ENCODE measurements around the gene EMC9.

The EMC9 gene

DNA sequence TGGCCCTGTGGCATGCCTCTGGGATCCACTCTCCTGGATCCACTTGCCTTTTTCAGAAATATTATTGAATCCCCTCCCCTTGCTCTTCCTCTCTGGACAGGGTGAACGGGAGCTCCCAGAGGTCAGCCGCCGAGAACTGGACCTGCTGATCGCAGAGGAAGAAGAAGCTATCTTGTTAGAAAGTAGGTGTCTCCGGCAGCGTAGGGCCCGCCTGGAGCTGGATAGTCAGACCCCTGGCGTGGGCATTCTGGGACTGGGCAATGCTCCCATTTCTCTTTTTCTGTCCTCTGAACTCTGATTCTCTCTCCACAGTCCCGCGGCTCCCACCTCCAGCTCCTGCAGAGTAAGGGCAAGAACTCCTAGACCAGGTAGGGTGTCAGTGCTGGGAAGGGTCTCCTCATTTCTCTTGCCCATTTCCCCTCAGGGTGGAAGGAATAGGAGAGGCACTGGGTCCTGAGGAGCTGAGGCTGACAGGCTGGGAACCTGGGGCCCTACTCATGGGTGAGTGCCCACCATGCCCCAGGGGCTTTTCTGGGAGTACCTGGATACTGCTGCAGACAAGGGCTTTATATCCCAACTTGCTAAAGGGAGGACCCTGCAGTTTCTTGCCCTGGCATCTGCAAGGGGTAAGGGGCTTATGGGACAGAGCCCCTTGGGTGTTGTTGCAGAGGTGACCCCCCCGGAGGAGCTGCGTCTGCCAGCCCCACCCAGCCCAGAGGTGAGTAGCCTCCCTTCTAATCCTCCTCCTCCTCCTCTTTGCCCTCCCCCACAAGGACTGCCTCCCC lies 35.8 kb upstream of the EMC9 start:
- DNase-seq (ENCODE audit: low read depth in 2 of 2): no peak

DNA sequence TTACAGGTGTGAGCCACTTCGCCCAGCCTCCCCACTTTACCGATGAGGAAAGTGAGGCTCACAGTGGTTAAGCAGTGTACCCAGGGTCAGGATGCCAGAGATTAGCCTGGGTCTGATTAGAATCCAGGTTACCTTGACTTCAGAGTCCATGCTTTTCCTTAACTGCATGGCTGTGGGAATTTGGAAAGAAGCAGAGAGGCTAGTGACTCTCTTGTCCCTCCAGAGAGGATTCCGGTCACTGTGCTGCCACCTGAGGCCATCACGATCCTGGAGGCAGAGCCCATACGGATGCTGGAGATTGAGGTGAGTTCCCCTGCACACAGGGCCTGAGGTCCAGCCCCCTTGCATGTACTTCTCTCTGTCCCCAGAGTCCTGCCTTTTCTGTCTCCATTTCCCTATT lies 35.2 kb upstream of the EMC9 start:
- no peak for DNase-seq (ENCODE audit: low read depth in 2 of 2)

DNA sequence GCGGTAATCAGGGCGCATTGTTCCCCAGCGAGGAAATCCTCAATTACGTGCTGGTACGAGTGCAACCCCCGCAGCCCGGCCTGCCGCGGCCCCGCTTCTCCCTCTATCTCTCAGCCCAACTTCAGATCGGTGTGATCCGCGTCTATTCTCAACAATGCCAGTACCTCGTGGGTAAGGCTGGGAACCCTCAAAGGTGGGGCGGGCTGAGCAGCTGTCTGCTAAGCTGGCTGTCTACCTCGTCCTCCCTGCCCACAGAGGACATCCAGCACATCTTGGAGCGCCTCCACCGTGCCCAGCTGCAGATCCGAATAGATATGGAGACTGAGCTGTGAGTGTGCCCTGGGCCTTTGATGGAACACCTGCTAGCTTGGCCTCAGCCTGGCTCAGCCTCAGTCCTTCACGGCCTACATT lies 31.5 kb upstream of the EMC9 start:
- DNase-seq (ENCODE audit: low read depth in 2 of 2): no peak

DNA sequence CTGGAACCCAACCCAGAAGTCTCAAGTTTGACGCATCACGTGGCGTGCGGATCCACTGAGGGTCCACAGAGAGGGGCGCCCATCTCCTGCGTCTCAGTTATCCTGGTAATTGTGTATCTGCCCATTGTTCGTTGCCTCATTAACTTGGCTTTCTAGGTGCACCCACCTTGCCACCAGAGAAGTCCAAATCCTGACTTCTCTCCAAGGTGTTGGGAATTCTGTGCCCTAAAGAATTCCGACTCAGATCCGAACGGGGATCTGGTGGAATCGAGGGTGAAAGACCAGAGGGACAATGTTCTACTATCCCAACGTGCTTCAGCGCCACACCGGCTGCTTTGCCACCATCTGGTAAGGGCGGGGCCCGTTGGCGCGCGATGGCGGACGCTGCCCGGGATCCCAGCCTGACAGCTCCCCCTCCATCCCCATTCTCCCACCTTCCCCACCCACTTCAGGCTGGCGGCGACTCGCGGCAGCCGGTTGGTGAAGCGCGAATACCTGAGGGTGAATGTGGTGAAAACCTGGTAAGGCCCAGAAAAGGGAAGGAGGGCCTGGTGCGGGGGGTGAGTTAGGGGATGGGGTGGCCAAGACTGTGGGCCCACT lies 31.0 kb upstream of the EMC9 start:
- no peak for DNase-seq (ENCODE audit: low read depth in 2 of 2)

DNA sequence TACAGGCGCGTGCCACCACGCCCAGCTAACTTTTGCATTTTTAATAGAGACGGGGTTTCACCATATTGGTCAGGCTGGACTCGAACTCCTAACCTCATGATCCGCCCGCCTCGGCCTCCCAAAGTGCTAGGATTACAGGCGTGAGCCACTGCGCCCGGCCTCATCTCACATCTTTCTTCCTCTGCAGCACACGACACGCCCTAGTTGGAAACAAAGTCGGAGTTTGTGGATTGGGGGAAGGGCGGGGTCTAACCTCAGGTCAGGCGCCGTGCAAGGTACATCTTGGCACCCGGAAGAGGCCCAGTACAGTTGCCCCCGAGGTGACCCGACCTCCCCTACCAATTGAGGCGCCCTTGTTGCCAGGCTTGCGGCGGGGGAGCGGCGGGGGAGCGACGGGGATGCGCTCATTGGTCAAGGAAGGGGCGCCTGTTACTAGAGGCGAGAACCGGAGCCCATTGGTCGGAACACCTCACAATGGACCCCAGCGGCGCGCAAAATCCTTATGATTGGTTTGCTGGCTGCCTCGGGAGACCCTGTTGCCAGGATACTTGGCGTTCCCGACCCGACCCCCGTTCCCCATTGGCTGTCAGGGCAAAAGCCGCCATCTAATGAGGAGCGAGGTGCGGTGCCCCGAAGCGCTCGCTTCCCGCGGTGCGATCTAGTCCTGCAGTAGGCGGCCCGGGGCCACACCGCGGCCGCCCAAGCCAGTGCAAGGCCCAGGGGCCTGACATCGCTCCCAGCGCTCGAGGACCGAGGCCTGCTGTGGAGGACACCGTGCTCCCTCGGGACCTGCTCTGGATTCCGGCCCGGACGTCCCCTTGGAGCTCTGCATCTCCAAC lies 30.2 kb upstream of the EMC9 start, which contains the start of gene REC8:
REC8 (plus strand) TSS at position 659 of the 839 bp plus-strand sequence. CDS start 473 bp downstream, outside the sequence.
- peak; percentile 58 to 79 for DNase-seq (ENCODE audit: low read depth in 2 of 2)

DNA sequence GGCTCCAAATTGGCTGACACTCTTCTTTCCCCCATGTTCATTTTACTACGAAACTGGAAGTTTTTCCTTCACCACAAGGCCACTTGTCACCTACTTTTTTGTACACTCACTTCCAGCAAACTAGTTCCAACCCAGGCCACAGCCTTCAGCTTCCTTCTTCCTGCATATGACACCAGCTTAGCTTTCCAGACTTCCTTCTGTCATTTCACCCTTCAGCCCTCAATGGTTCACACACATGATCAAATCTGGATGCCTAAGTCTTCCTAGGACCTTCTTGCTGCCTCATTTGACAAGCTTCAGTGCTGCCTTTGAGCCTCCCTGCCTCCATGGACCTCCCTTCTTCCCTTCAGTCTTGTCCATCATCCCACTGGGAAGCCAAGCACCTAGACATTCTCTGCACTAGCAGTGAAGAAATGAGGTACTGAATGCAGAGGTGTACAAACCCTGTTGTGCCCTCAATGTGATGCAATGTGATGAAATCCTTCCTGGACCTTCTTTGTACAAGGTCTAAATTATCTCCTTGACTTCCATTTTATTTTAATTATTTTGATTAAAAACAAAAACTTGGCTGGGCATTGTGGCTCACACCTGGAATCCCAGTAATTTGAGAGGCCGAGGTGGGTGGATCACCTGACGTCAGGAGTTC lies 26.2 kb upstream of the EMC9 start:
- no peak for DNase-seq (ENCODE audit: low read depth in 2 of 2)

DNA sequence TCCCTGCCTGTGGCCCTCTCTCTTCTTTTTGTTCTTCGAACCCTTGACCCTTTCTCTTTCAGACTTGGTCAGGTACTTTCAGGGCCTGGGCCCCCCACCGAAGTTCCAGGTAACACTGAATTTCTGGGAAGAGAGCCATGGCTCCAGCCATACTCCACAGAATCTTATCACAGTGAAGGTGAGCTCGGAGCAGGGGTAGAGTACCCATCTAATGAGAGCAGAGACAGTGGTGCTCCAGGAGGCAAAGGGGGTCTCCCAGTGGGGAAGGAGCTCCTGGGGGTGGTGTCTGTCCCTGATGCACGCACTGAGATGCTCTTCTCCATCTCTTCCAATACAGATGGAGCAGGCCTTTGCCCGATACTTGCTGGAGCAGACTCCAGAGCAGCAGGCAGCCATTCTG lies 24.4 kb upstream of the EMC9 start:
- no peak for DNase-seq (ENCODE audit: low read depth in 2 of 2)

DNA sequence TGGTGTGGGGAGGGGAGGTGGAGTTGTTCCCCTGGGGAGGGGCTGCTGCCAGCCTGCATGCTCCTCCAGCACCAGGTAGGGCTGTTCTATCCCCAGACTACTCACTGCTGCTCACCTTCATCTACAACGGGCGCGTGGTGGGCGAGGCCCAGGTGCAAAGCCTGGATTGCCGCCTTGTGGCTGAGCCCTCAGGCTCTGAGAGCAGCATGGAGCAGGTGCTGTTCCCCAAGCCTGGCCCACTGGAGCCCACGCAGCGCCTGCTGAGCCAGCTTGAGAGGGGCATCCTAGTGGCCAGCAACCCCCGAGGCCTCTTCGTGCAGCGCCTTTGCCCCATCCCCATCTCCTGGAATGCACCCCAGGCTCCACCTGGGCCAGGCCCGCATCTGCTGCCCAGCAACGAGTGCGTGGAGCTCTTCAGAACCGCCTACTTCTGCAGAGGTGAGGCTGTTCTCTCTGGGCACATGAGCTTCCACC lies 23.2 kb upstream of the EMC9 start:
- DNase-seq (ENCODE audit: low read depth in 2 of 2): no peak

DNA sequence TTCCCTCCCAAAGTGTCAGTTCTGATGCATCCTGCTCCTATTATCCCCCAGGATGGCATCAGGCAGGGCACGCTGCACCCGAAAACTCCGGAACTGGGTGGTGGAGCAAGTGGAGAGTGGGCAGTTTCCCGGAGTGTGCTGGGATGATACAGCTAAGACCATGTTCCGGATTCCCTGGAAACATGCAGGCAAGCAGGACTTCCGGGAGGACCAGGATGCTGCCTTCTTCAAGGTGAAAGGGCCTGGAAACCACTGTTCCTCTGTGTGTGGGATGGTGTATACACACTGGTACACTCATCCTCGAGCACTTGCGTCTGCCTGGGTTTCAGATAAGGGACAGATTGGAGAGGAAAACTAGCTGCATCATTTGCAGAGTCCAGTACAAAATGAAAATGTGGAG lies 20.7 kb upstream of the EMC9 start:
- no peak for DNase-seq (ENCODE audit: low read depth in 2 of 2)

DNA sequence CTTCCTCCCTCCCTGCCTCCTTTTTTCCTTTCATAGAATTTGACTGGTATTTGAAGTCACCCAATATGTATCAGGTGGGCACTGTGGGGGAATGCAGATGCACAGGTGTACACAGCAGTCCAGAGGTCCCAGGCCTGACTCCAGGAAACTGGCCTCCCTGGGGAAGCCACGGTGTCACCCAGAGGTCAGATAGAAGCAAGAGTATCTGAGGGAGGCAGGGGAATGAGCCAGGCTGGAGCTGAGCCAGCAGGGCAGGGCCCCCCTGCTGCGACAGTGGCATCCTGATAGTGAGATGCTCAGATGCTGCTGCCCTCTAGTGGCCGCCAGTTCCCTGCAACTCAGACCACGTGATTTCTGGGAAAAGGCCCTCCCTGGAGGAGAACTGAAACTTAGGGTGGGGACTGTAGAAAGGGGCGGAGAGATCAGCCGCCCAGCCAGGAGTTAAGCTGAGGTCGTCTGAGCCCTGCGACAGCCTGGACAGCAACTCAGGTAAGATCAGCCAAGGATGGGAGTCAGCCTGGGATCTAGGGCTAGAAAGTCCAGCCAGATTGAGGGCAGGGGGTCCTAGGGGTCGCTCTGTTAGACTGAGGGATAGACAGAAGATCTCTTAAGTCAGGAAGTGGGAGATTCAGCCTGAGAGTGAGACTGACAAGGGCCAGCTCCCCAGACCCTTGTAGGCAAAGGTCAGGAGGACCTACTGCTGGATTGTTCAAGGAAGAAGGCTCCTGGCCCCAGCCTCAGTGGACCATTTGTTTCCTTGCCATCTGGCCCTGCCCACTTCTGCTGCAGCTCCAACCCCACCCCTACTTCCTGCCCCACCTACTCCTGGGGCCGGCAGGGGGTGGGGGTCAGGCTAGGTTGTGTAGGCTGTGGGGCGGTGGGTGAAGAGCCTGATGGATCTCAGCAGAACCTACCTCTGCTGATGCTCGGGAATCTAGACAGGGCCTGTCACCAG lies 19.7 kb upstream of the EMC9 start, which contains the start of gene IRF9:
IRF9 (plus strand) TSS at position 416 of the 955 bp plus-strand sequence. CDS start 880 bp downstream, outside the sequence.
- peak; percentile 90 to 93 for DNase-seq (ENCODE audit: low read depth in 2 of 2)

DNA sequence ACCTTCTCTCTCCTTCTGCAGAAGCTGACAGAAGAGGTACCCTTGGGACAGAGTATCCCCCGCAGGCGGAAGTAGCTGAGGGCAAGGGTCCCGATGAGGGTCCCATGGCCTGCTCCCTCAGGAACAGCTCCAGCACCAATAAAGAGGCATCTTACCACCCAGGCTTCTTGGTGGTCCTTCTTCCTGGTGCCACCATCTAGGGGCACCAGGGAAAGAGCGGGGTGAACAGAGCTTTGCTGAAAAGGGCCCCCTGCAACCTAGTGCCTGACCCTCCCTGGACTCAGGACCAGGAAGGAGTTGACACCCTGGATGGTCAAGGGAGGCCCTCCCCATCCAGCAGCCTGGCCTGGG lies 19.1 kb upstream of the EMC9 start:
- DNase-seq (ENCODE audit: low read depth in 2 of 2): no peak

DNA sequence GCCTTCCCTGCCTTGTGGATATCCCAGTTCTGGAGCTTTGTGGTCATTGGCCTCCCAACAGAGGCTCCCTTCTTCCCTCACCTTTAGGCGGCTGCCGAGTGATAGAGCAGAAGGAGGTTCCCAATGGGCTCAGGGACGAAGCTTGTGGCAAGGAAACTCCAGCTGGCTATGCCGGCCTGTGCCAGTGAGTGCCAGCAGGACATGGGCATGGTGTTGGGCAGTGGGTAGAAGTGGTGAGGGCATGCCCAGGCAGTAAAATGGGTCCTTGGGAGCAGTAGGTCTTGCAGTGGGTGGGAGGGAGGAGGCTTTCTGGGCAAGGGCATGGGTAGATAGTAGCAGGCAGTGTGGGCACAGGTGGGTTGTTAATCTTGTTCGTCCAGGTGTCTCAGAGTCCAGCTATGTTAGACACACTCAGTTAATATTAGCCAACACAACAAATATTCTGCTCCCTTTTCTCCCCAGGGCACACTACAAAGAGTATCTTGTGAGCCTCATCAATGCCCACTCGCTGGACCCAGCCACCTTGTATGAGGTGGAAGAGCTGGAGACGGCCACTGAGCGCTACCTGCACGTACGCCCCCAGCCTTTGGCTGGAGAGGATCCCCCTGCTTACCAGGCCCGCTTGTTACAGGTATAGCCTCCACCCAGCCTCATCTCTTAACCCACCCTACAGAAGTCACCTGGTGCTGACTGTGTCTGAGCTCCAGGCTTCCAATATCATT lies 18.5 kb upstream of the EMC9 start:
- DNase-seq (ENCODE audit: low read depth in 2 of 2): no peak

DNA sequence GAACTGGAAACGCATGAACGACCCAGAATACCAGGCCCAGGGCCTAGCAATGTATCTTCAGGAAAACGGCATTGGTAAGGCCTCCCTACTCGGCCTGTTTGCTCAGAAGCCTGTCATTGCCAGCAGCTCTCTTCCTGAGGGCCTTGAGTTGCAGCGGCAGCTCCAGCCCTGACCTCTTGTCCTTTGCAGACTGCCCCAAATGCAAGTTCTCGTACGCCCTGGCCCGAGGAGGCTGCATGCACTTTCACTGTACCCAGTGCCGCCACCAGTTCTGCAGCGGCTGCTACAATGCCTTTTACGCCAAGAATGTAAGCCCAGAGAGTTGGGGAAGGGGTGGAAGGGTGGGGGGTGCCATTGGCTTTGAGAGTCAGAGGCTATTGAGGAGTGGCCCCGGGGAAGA lies 15.9 kb upstream of the EMC9 start:
- no peak for DNase-seq (ENCODE audit: low read depth in 2 of 2)

DNA sequence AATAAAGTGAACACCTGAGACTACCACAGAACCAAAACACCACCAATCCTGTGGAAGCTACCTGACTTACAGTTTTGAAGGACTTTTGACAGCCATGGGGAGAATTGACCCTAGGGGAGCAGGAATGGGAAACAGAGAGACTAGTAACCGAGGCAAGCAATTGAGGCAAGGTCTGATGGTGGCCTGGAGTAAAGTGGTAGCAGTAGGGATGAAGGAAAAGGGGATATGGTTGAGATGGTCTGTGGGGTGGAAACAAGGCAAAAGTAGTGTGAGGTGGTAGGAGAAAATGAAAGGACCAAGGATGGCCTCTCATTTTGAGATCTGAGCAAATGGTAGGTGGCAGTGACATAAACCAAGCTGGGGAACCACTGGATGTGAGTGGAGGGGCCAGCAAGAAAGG lies 15.4 kb upstream of the EMC9 start:
- DNase-seq (ENCODE audit: low read depth in 2 of 2): no peak

DNA sequence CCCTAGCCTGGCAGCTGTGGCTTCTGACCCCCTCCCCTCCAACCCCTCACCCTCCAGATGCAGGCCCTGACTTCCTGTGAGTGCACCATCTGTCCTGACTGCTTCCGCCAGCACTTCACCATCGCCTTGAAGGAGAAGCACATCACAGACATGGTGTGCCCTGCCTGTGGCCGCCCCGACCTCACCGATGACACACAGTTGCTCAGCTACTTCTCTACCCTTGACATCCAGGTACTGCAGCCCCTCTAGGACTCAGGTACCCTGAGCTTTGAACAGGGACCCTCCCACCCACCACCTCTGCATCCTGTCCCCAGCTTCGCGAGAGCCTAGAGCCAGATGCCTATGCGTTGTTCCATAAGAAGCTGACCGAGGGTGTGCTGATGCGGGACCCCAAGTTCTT lies 13.7 kb upstream of the EMC9 start:
- no peak for DNase-seq (ENCODE audit: low read depth in 2 of 2)

DNA sequence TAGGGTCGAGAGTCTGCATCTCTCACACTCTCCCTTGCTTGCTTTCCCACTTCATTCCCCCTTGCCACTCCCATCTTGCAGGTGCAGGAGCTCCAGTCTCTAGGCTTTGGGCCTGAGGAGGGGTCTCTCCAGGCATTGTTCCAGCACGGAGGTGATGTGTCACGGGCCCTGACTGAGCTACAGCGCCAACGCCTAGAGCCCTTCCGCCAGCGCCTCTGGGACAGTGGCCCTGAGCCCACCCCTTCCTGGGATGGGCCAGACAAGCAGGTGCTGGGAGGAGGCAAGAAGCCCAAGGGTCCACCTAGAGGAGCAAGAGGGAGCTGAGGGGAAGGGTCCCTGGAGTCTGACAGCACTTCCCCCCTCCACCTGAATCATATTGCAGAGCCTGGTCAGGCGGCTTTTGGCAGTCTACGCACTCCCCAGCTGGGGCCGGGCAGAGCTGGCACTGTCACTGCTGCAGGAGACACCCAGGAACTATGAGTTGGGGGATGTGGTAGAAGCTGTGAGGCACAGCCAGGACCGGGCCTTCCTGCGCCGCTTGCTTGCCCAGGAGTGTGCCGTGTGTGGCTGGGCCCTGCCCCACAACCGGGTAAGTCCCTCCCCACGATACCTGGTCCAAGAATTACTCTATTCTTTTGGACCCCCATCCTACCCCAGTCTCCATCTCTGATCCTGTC lies 10.2 kb upstream of the EMC9 start:
- DNase-seq (ENCODE audit: low read depth in 2 of 2): no peak

DNA sequence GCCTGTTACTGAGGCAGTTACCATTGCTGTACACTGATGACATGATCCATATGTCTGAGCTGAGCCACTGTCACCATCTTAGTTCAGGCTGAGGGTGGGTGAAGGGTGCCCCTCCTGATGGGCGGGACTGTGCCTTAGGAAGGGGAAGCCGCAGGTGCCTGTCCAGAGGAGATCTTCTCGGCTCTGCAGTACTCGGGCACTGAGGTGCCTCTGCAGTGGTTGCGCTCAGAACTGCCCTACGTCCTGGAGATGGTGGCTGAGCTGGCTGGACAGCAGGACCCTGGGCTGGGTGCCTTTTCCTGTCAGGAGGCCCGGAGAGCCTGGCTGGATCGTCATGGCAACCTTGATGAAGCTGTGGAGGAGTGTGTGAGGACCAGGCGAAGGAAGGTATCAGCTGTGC lies 9.6 kb upstream of the EMC9 start:
- DNase-seq (ENCODE audit: low read depth in 2 of 2): no peak

DNA sequence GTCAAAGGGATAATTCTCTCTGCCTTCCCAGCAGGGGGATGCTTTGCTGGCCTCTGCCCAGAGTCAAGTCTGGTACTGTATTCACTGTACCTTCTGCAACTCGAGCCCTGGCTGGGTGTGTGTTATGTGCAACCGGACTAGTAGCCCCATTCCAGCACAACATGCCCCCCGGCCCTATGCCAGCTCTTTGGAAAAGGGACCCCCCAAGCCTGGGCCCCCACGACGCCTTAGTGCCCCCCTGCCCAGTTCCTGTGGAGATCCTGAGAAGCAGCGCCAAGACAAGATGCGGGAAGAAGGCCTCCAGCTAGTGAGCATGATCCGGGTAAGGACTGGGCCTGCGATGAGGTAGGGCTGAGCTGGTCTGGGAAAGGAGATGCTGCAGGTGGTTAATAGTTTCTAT lies 9.2 kb upstream of the EMC9 start:
- no peak for DNase-seq (ENCODE audit: low read depth in 2 of 2)

DNA sequence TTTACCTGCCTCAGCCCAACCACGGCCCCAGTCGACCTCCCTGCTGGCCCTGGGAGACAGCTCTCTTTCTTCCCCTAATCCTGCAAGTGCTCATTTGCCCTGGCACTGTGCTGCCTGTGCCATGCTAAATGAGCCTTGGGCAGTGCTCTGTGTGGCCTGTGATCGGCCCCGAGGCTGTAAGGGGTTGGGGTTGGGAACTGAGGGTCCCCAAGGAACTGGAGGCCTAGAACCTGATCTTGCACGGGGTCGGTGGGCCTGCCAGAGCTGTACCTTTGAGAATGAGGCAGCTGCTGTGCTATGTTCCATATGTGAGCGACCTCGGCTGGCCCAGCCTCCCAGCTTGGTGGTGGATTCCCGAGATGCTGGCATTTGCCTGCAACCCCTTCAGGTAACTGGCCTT lies 8.7 kb upstream of the EMC9 start:
- no peak for DNase-seq (ENCODE audit: low read depth in 2 of 2)
